Panc1 (cell line): ENCODE results near the gene CNBP. TPM values are rescaled to one million over a fixed set of nuclear protein-coding genes. Genes with fewer than 3 reads are reported as not detected.

ENCODE experiments used
- ATAC-seq: fragments of 200-7000 bp; cut with Tn5 transposase; 2 replicates; pipeline ENCODE4 v1.9.1; 2020; ENCODE audit warnings: mild to moderate bottlenecking, moderate library complexity
- BruUV-seq: library from RNA; stranded (reverse); fragments of 400-500 nt; replicated peaks from 2 replicates; lab custom pipeline; 2021; lab: Mats Ljungman, UMichigan
- CTCF ChIA-PET: fragments of 300-600 bp; sonication (Branson Sonifier 250); formaldehyde crosslinking; loops from one replicate; lab custom pipeline; 2022; ENCODE audit warnings: antibody characterized with exemption; lab: Charles Lee
- POLR2A ChIA-PET: fragments of 300-600 bp; sonication (Branson Sonifier 250); formaldehyde crosslinking; loops from one replicate; lab custom pipeline; 2022; ENCODE audit warnings: antibody characterized with exemption; lab: Charles Lee
- DNase-seq: peaks from one replicate; pipeline ENCODE4 v3.0.0-alpha.2; 2010; ENCODE audit warnings: low read depth, low spot score
- H3K27ac ChIP-seq: 2 replicates; pipeline ENCODE4 v1.5.1; 2011; ENCODE audit warnings: mild to moderate bottlenecking, low read length, inconsistent platforms
- H3K27me3 ChIP-seq: fragments of 200-500 bp; sonication (Bioruptor generic); 2 replicates; pipeline ENCODE4 v1.6.0; 2014; ENCODE audit warnings: low read length, inconsistent platforms; ENCODE audit not compliant: control insufficient read depth, insufficient read depth
- H3K36me3 ChIP-seq: fragments of 200-500 bp; sonication (Bioruptor generic); 2 replicates; pipeline ENCODE4 v1.5.1; 2014; ENCODE audit warnings: inconsistent platforms, mild to moderate bottlenecking, low read length, moderate library complexity; ENCODE audit not compliant: control insufficient read depth, insufficient read depth
- H3K4me1 ChIP-seq: 2 replicates; pipeline ENCODE4 v1.5.1; 2011; ENCODE audit warnings: inconsistent platforms, mild to moderate bottlenecking, low read length, moderate library complexity; ENCODE audit not compliant: control insufficient read depth, insufficient read depth
- H3K4me3 ChIP-seq, 2 experiments: 2 replicates each; pipeline ENCODE4 v1.5.1; 2011 to 2012; ENCODE audit warnings: low read depth in 2 of 2, low read length in 2 of 2, mild to moderate bottlenecking in 2 of 2, inconsistent platforms in 1 of 2, moderate library complexity in 1 of 2
- H3K9me3 ChIP-seq: fragments of 200-500 bp; sonication (Bioruptor generic); 2 replicates; pipeline ENCODE4 v1.5.1; 2014; ENCODE audit warnings: low read depth, mild to moderate bottlenecking, inconsistent platforms, low read length, moderate library complexity; ENCODE audit not compliant: control insufficient read depth, insufficient read depth
- POLR2AphosphoS5 ChIP-seq: IDR thresholded peaks from 2 replicates; pipeline ENCODE4 v1.6.1; 2012; ENCODE audit warnings: mild to moderate bottlenecking, low read depth, low read length, moderate library complexity
- SIN3A ChIP-seq: IDR thresholded peaks from 2 replicates; pipeline ENCODE4 v1.6.1; 2012; ENCODE audit warnings: low read depth, mild to moderate bottlenecking, low read length, moderate library complexity, borderline replicate concordance; ENCODE audit not compliant: insufficient read depth
- TCF7L2 ChIP-seq: IDR thresholded peaks from 2 replicates; pipeline ENCODE4 v1.6.1; 2011; ENCODE audit warnings: mild to moderate bottlenecking, low read depth, low read length, inconsistent platforms
- in situ Hi-C: cut with HindIII; loops from 2 replicates; pipeline ENCODE4 v1.10.0; 2016; ENCODE audit warnings: low sequenced_read_pairs, low pct_unique_long_range_greater_than_20kb
- intact Hi-C: fragments of 100-400 bp; cut with micrococcal nuclease; formaldehyde crosslinking; loops from one replicate; pipeline ENCODE4 v1.10.0; 2022; ENCODE audit not compliant: unreplicated experiment
- total RNA-seq: library from RNA; stranded (reverse); gene quantifications from one replicate; pipeline ENCODE4 v1.2.1, GENCODE V29; 2021; ENCODE audit not compliant: unreplicated experiment
- TF ChIP-seq, protein P1 (sequence below): fragments of 450-650 bp; IDR thresholded peaks from 2 replicates; pipeline ENCODE4 v1.5.1; 2017; ENCODE audit warnings: mild to moderate bottlenecking
- TF ChIP-seq, protein P2 (sequence below), 2 experiments: IDR thresholded peaks; 2 replicates each; pipeline ENCODE4 v1.6.1; 2011 to 2012; ENCODE audit warnings: low read depth in 2 of 2, control low read depth in 1 of 2, low read length in 1 of 2, mild to moderate bottlenecking in 1 of 2, moderate library complexity in 1 of 2; ENCODE audit not compliant: insufficient read depth in 1 of 2

The CNBP gene
- total RNA-seq, 1 experiment from 2014 or later = 355 TPM

DNA sequence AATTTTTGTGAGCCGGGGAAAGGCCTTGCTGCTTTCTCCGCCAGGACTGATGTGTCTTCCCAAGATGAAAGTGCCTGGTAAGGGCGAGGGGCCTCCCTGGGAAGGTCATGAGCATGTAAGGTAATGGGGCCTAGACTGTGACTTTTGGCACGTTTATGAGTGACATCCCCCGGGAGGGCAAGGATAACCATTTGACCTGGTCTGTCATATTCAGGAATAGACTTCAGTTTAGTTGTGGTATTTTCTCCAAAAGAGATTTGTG is 631 bp upstream of the CNBP start:
- Histone ChIP-seq H3K4me3 (peak overlapping the region; percentile 76), H3K27me3 (no peaks in the 10 kb centered on the region), H3K9me3 (no peaks in the 10 kb centered on the region), H3K27ac (peak overlapping the region; percentile 98), H3K36me3 (peaks cover 13% of the 10 kb centered on the region), H3K4me1 (peaks cover 22% of the 10 kb centered on the region)
- intact Hi-C loops = loop anchor here (5.0 kb wide), 2 partner anchors 43 to 63 kb away; partner anchors contain the start of gene COPG1
- TF ChIP-seq, protein P1, sequence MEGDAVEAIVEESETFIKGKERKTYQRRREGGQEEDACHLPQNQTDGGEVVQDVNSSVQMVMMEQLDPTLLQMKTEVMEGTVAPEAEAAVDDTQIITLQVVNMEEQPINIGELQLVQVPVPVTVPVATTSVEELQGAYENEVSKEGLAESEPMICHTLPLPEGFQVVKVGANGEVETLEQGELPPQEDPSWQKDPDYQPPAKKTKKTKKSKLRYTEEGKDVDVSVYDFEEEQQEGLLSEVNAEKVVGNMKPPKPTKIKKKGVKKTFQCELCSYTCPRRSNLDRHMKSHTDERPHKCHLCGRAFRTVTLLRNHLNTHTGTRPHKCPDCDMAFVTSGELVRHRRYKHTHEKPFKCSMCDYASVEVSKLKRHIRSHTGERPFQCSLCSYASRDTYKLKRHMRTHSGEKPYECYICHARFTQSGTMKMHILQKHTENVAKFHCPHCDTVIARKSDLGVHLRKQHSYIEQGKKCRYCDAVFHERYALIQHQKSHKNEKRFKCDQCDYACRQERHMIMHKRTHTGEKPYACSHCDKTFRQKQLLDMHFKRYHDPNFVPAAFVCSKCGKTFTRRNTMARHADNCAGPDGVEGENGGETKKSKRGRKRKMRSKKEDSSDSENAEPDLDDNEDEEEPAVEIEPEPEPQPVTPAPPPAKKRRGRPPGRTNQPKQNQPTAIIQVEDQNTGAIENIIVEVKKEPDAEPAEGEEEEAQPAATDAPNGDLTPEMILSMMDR = no peak
- no peak for TF ChIP-seq POLR2AphosphoS5
- TF ChIP-seq TCF7L2 = no peak
- TF ChIP-seq SIN3A = no peak
- TF ChIP-seq, protein P2, sequence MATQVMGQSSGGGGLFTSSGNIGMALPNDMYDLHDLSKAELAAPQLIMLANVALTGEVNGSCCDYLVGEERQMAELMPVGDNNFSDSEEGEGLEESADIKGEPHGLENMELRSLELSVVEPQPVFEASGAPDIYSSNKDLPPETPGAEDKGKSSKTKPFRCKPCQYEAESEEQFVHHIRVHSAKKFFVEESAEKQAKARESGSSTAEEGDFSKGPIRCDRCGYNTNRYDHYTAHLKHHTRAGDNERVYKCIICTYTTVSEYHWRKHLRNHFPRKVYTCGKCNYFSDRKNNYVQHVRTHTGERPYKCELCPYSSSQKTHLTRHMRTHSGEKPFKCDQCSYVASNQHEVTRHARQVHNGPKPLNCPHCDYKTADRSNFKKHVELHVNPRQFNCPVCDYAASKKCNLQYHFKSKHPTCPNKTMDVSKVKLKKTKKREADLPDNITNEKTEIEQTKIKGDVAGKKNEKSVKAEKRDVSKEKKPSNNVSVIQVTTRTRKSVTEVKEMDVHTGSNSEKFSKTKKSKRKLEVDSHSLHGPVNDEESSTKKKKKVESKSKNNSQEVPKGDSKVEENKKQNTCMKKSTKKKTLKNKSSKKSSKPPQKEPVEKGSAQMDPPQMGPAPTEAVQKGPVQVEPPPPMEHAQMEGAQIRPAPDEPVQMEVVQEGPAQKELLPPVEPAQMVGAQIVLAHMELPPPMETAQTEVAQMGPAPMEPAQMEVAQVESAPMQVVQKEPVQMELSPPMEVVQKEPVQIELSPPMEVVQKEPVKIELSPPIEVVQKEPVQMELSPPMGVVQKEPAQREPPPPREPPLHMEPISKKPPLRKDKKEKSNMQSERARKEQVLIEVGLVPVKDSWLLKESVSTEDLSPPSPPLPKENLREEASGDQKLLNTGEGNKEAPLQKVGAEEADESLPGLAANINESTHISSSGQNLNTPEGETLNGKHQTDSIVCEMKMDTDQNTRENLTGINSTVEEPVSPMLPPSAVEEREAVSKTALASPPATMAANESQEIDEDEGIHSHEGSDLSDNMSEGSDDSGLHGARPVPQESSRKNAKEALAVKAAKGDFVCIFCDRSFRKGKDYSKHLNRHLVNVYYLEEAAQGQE (IDR thresholded peaks at IDR 0.05; ENCODE audit: insufficient read depth in 1 of 2, low read depth in 2 of 2, low read length in 1 of 2) = no peak
- TSS peak; percentile 94 for BruUV-seq
- CTCF ChIA-PET = no interaction called here
- DNase-seq (no peak), ATAC-seq (no peak)
- in situ Hi-C loops = no loop called here
- POLR2A ChIA-PET = interaction anchor here (0.6 kb wide), 1 partner anchor 56 kb away, joined by 3 read pairs; no protein-coding TSS in a partner anchor

DNA sequence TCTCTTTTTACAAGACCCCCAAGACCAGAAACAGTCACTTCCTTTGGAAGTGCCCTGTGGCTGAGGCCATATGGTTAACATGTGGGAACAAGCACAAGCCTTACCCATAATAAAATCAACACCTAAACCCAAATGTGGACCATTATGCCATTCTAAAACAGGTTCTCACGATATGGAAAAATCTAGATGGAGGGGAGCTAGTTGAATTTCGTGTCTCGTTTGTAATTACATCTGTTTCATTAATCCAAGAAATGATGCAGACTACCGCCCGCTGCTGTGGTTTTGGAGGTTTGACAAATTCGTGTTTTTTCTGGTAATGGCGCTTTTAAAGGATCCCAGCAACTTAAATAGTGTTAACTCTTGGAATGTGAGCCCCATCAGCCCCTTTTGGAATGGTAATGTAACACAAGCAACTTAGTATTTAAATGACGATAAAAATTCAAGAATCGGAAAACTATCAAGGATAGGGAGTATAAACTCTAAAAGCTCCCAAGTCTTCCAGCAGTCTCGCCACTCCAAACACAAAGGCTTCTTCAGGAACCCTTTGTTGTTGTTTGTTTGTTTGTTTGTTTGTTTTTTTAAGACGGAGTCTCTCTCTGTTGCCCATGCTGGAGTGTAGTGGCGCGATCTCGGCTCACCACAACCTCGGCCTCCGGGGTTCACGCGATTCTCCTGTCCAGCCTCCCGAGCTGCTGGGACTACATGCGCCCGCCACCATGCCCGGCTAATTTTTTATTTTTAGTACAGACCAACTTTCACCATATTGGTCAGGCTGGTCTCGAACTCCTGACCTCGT is 1.1 kb downstream of the CNBP start:
- Histone ChIP-seq H3K9me3 (no peaks in the 10 kb centered on the region), H3K4me1 (peaks cover 26% of the 10 kb centered on the region), H3K27me3 (no peaks in the 10 kb centered on the region), H3K4me3 (peak overlapping the region; percentile 76), H3K27ac (peak overlapping the region; percentile 91), H3K36me3 (peaks cover 13% of the 10 kb centered on the region)
- CTCF ChIA-PET = interaction anchor here (0.9 kb wide), 1 partner anchor 63 kb away, joined by 3 read pairs; no protein-coding TSS in a partner anchor
- POLR2A ChIA-PET = interaction anchor here (0.6 kb wide), 1 partner anchor 67 kb away, joined by 7 read pairs; the partner anchor contains the start of gene COPG1
- TF ChIP-seq, protein P1 = no peak
- 0 out of 2 replicates have a peak, but pooled peaks have one; percentile 18 for TF ChIP-seq POLR2AphosphoS5
- DNase-seq = no peak
- peak; percentile 9; the same call in 1 of the 2 replicates for ATAC-seq
- in situ Hi-C loops (no loop called here), intact Hi-C loops (loop anchor here (5.0 kb wide), 2 partner anchors 45 to 65 kb away; partner anchors contain the start of gene COPG1)
- TSS peak; percentile 76 for BruUV-seq
